ENCODE data around the gene NEK11.

DNA sequence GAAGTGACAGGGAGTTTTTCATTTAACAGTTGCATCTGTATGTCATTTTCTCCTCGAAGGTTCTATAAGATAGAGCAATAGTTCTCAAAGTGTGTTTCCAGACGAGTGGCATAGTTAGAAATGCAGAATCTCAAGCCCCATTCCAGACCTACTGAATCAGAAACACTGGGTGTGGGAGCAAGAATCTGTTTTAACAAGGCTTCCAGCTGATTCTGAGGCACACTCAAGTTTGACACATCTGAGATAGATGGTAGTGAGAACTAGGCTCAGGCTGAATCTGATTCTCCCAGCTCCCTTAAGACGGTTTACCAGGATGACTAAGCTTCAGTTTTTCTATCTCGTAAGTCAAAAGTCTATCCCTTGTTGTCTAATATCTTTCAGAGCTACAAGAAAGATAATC is 195.1 kb downstream of the NEK11 start:
- TF ChIP-seq CTCF (conservative IDR thresholded peaks at IDR 0.05) (no peak), EZH2 (IDR thresholded peaks at IDR 0.05; ENCODE audit: low read depth) (no peak)

Measured in PC-9 (cell line).